Trophoblast cell (in vitro differentiated cells and primary cell): ENCODE measurements around the gene DHRS3.

Source experiments
- DNase-seq, 2 donors: peaks; one replicate each; pipeline ENCODE4 v3.0.0-alpha.2; 2016
- H2AFZ ChIP-seq: 2 replicates; pipeline ENCODE4 v1.6.1; 2013; ENCODE audit warnings: low read length, moderate library complexity, mild to moderate bottlenecking; ENCODE audit not compliant: insufficient read depth, poor library complexity
- H2AK5ac ChIP-seq: 2 replicates; pipeline ENCODE4 v1.6.1; 2013; ENCODE audit warnings: mild to moderate bottlenecking, low read length
- H2BK120ac ChIP-seq: 2 replicates; pipeline ENCODE4 v1.6.1; 2013; ENCODE audit warnings: low read length, mild to moderate bottlenecking, moderate library complexity; ENCODE audit not compliant: insufficient read depth, poor library complexity
- H2BK12ac ChIP-seq: 2 replicates; pipeline ENCODE4 v1.6.1; 2013; ENCODE audit warnings: mild to moderate bottlenecking, low read length, moderate library complexity
- H2BK5ac ChIP-seq: 2 replicates; pipeline ENCODE4 v1.6.1; 2013; ENCODE audit warnings: low read length, low read depth, moderate library complexity, mild to moderate bottlenecking; ENCODE audit not compliant: poor library complexity
- H3K14ac ChIP-seq: 2 replicates; pipeline ENCODE4 v1.6.1; 2013; ENCODE audit warnings: mild to moderate bottlenecking, low read length
- H3K18ac ChIP-seq: 2 replicates; pipeline ENCODE4 v1.6.1; 2013; ENCODE audit warnings: mild to moderate bottlenecking, low read length
- H3K23ac ChIP-seq: 2 replicates; pipeline ENCODE4 v1.6.1; 2013; ENCODE audit warnings: low read length
- H3K27ac ChIP-seq: 2 replicates; pipeline ENCODE4 v1.5.1; 2013; ENCODE audit warnings: low read depth, mild to moderate bottlenecking, inconsistent platforms, low read length, moderate library complexity
- H3K27me3 ChIP-seq: 2 replicates; pipeline ENCODE4 v1.6.1; 2013; ENCODE audit warnings: inconsistent platforms, mild to moderate bottlenecking, low read length, moderate library complexity; ENCODE audit not compliant: insufficient read depth
- H3K36me3 ChIP-seq, 2 experiments: 1 replicate in 1 of 2; 2 replicates in 1 of 2; pipeline ENCODE4 v1.6.1; 2013; ENCODE audit warnings: low read length in 2 of 2, mild to moderate bottlenecking in 2 of 2, moderate library complexity in 1 of 2; ENCODE audit not compliant: insufficient read depth in 2 of 2, control insufficient read depth in 1 of 2
- H3K4ac ChIP-seq: 2 replicates; pipeline ENCODE4 v1.6.1; 2013; ENCODE audit warnings: low read depth, mild to moderate bottlenecking, low read length, moderate library complexity
- H3K4me1 ChIP-seq, 2 experiments: 1 replicate in 1 of 2; 2 replicates in 1 of 2; pipeline ENCODE4 v1.6.1; 2013; ENCODE audit warnings: low read length in 2 of 2, mild to moderate bottlenecking in 2 of 2, moderate library complexity in 1 of 2; ENCODE audit not compliant: insufficient read depth in 2 of 2, control insufficient read depth in 1 of 2
- H3K4me2 ChIP-seq: 2 replicates; pipeline ENCODE4 v1.6.1; 2013; ENCODE audit warnings: inconsistent platforms, mild to moderate bottlenecking, low read length, moderate library complexity
- H3K4me3 ChIP-seq: 2 replicates; pipeline ENCODE4 v1.5.1; 2013; ENCODE audit warnings: mild to moderate bottlenecking, low read depth, low read length, inconsistent platforms
- H3K79me1 ChIP-seq: one replicate; pipeline ENCODE4 v1.6.1; 2013; ENCODE audit warnings: low read length
- H3K79me2 ChIP-seq: 2 replicates; pipeline ENCODE4 v1.6.1; 2013; ENCODE audit warnings: low read length, mild to moderate bottlenecking; ENCODE audit not compliant: control insufficient read depth, insufficient read depth, poor library complexity
- H3K9ac ChIP-seq: 2 replicates; pipeline ENCODE4 v1.6.1; 2013; ENCODE audit warnings: mild to moderate bottlenecking, low read length
- H3K9me3 ChIP-seq: 2 replicates; pipeline ENCODE4 v1.6.1; 2013; ENCODE audit warnings: low read depth, mild to moderate bottlenecking, control low read depth, inconsistent platforms, low read length; ENCODE audit not compliant: insufficient read depth
- H4K12ac ChIP-seq: 2 replicates; pipeline ENCODE4 v1.6.1; 2013; ENCODE audit warnings: low read depth, mild to moderate bottlenecking, low read length, moderate library complexity
- H4K8ac ChIP-seq: 2 replicates; pipeline ENCODE4 v1.6.1; 2013; ENCODE audit warnings: low read depth, mild to moderate bottlenecking, low read length, moderate library complexity
- H4K91ac ChIP-seq: one replicate; pipeline ENCODE4 v1.6.1; 2013; ENCODE audit warnings: low read depth, mild to moderate bottlenecking, low read length, moderate library complexity
- WGBS: extraction: QIAGEN DNeasy Blood & Tissue Kit; methylation state at CpG from one replicate; pipeline ENCODE4 v1.1.7; 2013; ENCODE audit warnings: missing lambda C conversion rate; ENCODE audit not compliant: insufficient read length, insufficient coverage; ENCODE audit errors: extremely low coverage; 5-methylcytosine and 5-hydroxymethylcytosine counted together

Gene DHRS3

GRCh38 chr1:12582649-12583048 lies 35.4 kb downstream of the DHRS3 start:
- H4K12ac ChIP-seq: no peak overlapping the region
- H3K9ac ChIP-seq: no peak overlapping the region
- no peak for DNase-seq
- no peaks in the 10 kb centered on the region for H3K27me3 ChIP-seq
- no peak overlapping the region for H2BK12ac ChIP-seq
- peaks cover 2% of the 10 kb centered on the region for H3K9me3 ChIP-seq
- H3K79me1 ChIP-seq: no peaks in the 10 kb centered on the region
- no peak overlapping the region for H2AFZ ChIP-seq
- H2BK5ac ChIP-seq: no peak overlapping the region
- H4K91ac ChIP-seq: no peak overlapping the region
- H3K4me3 ChIP-seq: no peak overlapping the region
- no peak overlapping the region for H2AK5ac ChIP-seq
- no peak overlapping the region for H4K8ac ChIP-seq
- H3K14ac ChIP-seq: no peak overlapping the region
- H3K36me3 ChIP-seq: peaks cover 0 to 2% of the 10 kb centered on the region in 2 experiments
- H3K23ac ChIP-seq: no peak overlapping the region
- WGBS: 100% methylated on average over 2 of the region's 4 CpGs
- no peaks in the 10 kb centered on the region for H3K79me2 ChIP-seq
- H3K4me1 ChIP-seq: peaks cover 0 to 3% of the 10 kb centered on the region in 2 experiments
- no peak overlapping the region for H2BK120ac ChIP-seq
- no peak overlapping the region for H3K4me2 ChIP-seq
- no peak overlapping the region for H3K18ac ChIP-seq
- no peak overlapping the region for H3K4ac ChIP-seq
- H3K27ac ChIP-seq: no peak overlapping the region

- no peak overlapping the region for H4K8ac ChIP-seq
- no peak overlapping the region for H3K4me2 ChIP-seq
- WGBS: no CpG with 5 or more reads among the region's 5 CpGs
- no peak overlapping the region for H3K14ac ChIP-seq
- H3K27me3 ChIP-seq: no peaks in the 10 kb centered on the region
- peaks cover 0 to 2% of the 10 kb centered on the region in 2 experiments for H3K36me3 ChIP-seq
- no peak overlapping the region for H2AK5ac ChIP-seq
- no peak overlapping the region for H2AFZ ChIP-seq
- H3K4ac ChIP-seq: no peak overlapping the region
- no peaks in the 10 kb centered on the region for H3K79me2 ChIP-seq
- no peak overlapping the region for H2BK120ac ChIP-seq
- no peak overlapping the region for H3K23ac ChIP-seq
- H3K79me1 ChIP-seq: no peaks in the 10 kb centered on the region
- H3K4me3 ChIP-seq: no peak overlapping the region
- H4K91ac ChIP-seq: no peak overlapping the region
- no peak for DNase-seq
- H2BK12ac ChIP-seq: no peak overlapping the region
- peaks cover 0 to 3% of the 10 kb centered on the region in 2 experiments for H3K4me1 ChIP-seq
- peaks cover 2% of the 10 kb centered on the region for H3K9me3 ChIP-seq
- no peak overlapping the region for H3K9ac ChIP-seq
- H3K18ac ChIP-seq: no peak overlapping the region
- no peak overlapping the region for H4K12ac ChIP-seq
- H2BK5ac ChIP-seq: no peak overlapping the region
- H3K27ac ChIP-seq: no peak overlapping the region
Observed at GRCh38 chr1:12581179-12581578, 36.8 kb downstream of the DHRS3 start.

GRCh38 chr1:12580054-12580887 lies 37.7 kb downstream of the DHRS3 start:
- no peak overlapping the region for H2BK5ac ChIP-seq
- peaks cover 0 to 2% of the 10 kb centered on the region in 2 experiments for H3K36me3 ChIP-seq
- no peak overlapping the region for H3K4ac ChIP-seq
- no peak overlapping the region for H2BK120ac ChIP-seq
- H3K14ac ChIP-seq: no peak overlapping the region
- no CpG with 5 or more reads among the region's 20 CpGs for WGBS
- no peak overlapping the region for H2AK5ac ChIP-seq
- no peak overlapping the region for H3K9ac ChIP-seq
- no peaks in the 10 kb centered on the region for H3K4me1 ChIP-seq
- H3K79me2 ChIP-seq: no peaks in the 10 kb centered on the region
- no peak overlapping the region for H3K4me2 ChIP-seq
- H3K27me3 ChIP-seq: no peaks in the 10 kb centered on the region
- no peak overlapping the region for H4K8ac ChIP-seq
- no peak overlapping the region for H4K12ac ChIP-seq
- DNase-seq: no peak
- no peak overlapping the region for H3K23ac ChIP-seq
- H2BK12ac ChIP-seq: no peak overlapping the region
- H3K4me3 ChIP-seq: no peak overlapping the region
- H3K18ac ChIP-seq: no peak overlapping the region
- H4K91ac ChIP-seq: no peak overlapping the region
- peaks cover 2% of the 10 kb centered on the region for H3K9me3 ChIP-seq
- no peak overlapping the region for H2AFZ ChIP-seq
- H3K27ac ChIP-seq: no peak overlapping the region
- H3K79me1 ChIP-seq: no peaks in the 10 kb centered on the region

- Histone ChIP-seq H2BK120ac (no peak overlapping the region), H3K9me3 (peaks cover 2% of the 10 kb centered on the region), H2AFZ (no peak overlapping the region), H2BK12ac (no peak overlapping the region), H4K91ac (no peak overlapping the region), H2BK5ac (no peak overlapping the region), H3K23ac (no peak overlapping the region), H3K4me3 (no peak overlapping the region), H3K27me3 (no peaks in the 10 kb centered on the region), H3K18ac (no peak overlapping the region), H3K9ac (no peak overlapping the region), H3K79me1 (no peaks in the 10 kb centered on the region), H4K12ac (no peak overlapping the region), H2AK5ac (no peak overlapping the region), H3K79me2 (no peaks in the 10 kb centered on the region), H3K36me3 (peaks cover 2% of the 10 kb centered on the region in 2 experiments), H3K4me1 (no peaks in the 10 kb centered on the region), H3K27ac (no peak overlapping the region), H3K4me2 (no peak overlapping the region), H3K14ac (no peak overlapping the region), H3K4ac (no peak overlapping the region), H4K8ac (no peak overlapping the region)
- DNase-seq: no peak
- no CpG with 5 or more reads among the region's 19 CpGs for WGBS
Observed at GRCh38 chr1:12578860-12579422, 39.1 kb downstream of the DHRS3 start.
